H1 (cell line): Measurements from ENCODE around the gene WDR41. TPM values are rescaled to one million over a fixed set of nuclear protein-coding genes. Genes with fewer than 3 reads are reported as not detected.

Source experiments
- CTCF ChIA-PET: fragments of 300-600 bp; sonication (Branson Sonifier 250); formaldehyde crosslinking; loops from one replicate; lab custom pipeline; 2021; ENCODE audit not compliant: partially characterized antibody; lab: Charles Lee
- POLR2A ChIA-PET: fragments of 300-600 bp; sonication (Branson Sonifier 250); formaldehyde crosslinking; loops from one replicate; lab custom pipeline; 2021; ENCODE audit warnings: inconsistent platforms; ENCODE audit not compliant: partially characterized antibody; lab: Charles Lee
- DNase-seq, 2 experiments: peaks; one replicate each; pipeline versions ENCODE4 v3.0.0 to v3.0.0-alpha.2; 2010 to 2022; ENCODE audit warnings: low spot score in 2 of 2, low read depth in 1 of 2, mixed read lengths in 1 of 2
- FAIRE-seq: peaks from 2 replicates; lab custom pipeline; 2011; peaks lifted over from hg19 to GRCh38; lab: Jason Lieb, UNC
- H2AFZ ChIP-seq: 2 replicates; pipeline ENCODE4 v1.8.1; 2012; ENCODE audit warnings: low read length, inconsistent platforms
- H2AK5ac ChIP-seq: 2 replicates; pipeline ENCODE4 v1.6.1; 2013; ENCODE audit warnings: low read depth, low read length
- H2BK120ac ChIP-seq: replicated peaks from 2 replicates; pipeline ENCODE3; 2013; ENCODE audit warnings: low read depth, low read length, inconsistent platforms
- H2BK12ac ChIP-seq: 2 replicates; pipeline ENCODE4 v1.6.1; 2013; ENCODE audit warnings: low read depth, low read length
- H2BK15ac ChIP-seq: 2 replicates; pipeline ENCODE4 v1.6.1; 2013; ENCODE audit warnings: low read length
- H2BK20ac ChIP-seq: 2 replicates; pipeline ENCODE4 v1.6.1; 2013; ENCODE audit warnings: low read length
- H2BK5ac ChIP-seq: 2 replicates; pipeline ENCODE4 v1.6.1; 2013; ENCODE audit warnings: low read depth, low read length
- H3K14ac ChIP-seq: 2 replicates; pipeline ENCODE4 v1.6.1; 2013; ENCODE audit warnings: inconsistent platforms; ENCODE audit not compliant: insufficient read length
- H3K18ac ChIP-seq: 2 replicates; pipeline ENCODE4 v1.6.1; 2013; ENCODE audit warnings: low read length; ENCODE audit errors: extremely low read depth
- H3K23ac ChIP-seq: 2 replicates; pipeline ENCODE4 v1.6.1; 2013; ENCODE audit warnings: inconsistent platforms; ENCODE audit not compliant: insufficient read length
- H3K23me2 ChIP-seq: 2 replicates; pipeline ENCODE4 v1.6.1; 2013; ENCODE audit warnings: low read depth, low read length
- H3K27ac ChIP-seq: 2 replicates; pipeline ENCODE4 v1.6.1; 2011; ENCODE audit warnings: low read depth, low read length, inconsistent platforms
- H3K27me3 ChIP-seq, 4 experiments: replicated peaks in 1 of 4; 1 replicate in 1 of 4; 2 replicates in 3 of 4; pipeline versions ENCODE4 v1.6.1 to v1.8.1; 2011 to 2013; ENCODE audit warnings: low read length in 3 of 4, mild to moderate bottlenecking in 3 of 4, inconsistent platforms in 2 of 4, mixed read lengths in 2 of 4, moderate library complexity in 1 of 4; ENCODE audit not compliant: control insufficient read depth in 3 of 4, insufficient read depth in 3 of 4; ENCODE audit errors: extremely low read depth in 1 of 4
- H3K36me3 ChIP-seq, 4 experiments: 2 replicates each; pipeline versions ENCODE4 v1.6.1 to v1.8.1; 2011 to 2013; ENCODE audit warnings: mild to moderate bottlenecking in 4 of 4, low read length in 3 of 4, moderate library complexity in 2 of 4, control low read depth in 1 of 4, inconsistent platforms in 1 of 4; ENCODE audit not compliant: insufficient read depth in 4 of 4, control insufficient read depth in 2 of 4
- H3K4ac ChIP-seq: replicated peaks from 2 replicates; pipeline ENCODE3; 2013; ENCODE audit warnings: low read length, low read depth, mixed read lengths, inconsistent platforms; ENCODE audit not compliant: insufficient read length
- H3K4me1 ChIP-seq, 4 experiments: replicated peaks in 1 of 4; 1 replicate in 1 of 4; 2 replicates in 3 of 4; pipeline versions ENCODE4 v1.6.1 to v1.8.1; 2011 to 2013; ENCODE audit warnings: low read length in 3 of 4, inconsistent platforms in 2 of 4, mixed read lengths in 1 of 4; ENCODE audit not compliant: insufficient read depth in 4 of 4, control insufficient read depth in 3 of 4
- H3K4me2 ChIP-seq, 2 experiments: 2 replicates each; pipeline versions ENCODE4 v1.6.1 to v1.8.1; 2011 to 2013; ENCODE audit warnings: low read depth in 2 of 2, low read length in 2 of 2, control low read depth in 1 of 2, inconsistent platforms in 1 of 2, mild to moderate bottlenecking in 1 of 2; ENCODE audit not compliant: insufficient read depth in 1 of 2
- H3K4me3 ChIP-seq, 4 experiments: fragments of 200-600, 300-600 bp in 1 of 4; sonication (generic), shearing (Covaris generic), sonication (Bioruptor Twin) in 1 of 4; 2 replicates each; pipeline versions ENCODE4 v1.5.1 to v1.8.1; 2011 to 2016; ENCODE audit warnings: low read length in 4 of 4, low read depth in 3 of 4, control low read depth in 2 of 4, inconsistent platforms in 2 of 4, mild to moderate bottlenecking in 2 of 4, mixed read lengths in 1 of 4, moderate library complexity in 1 of 4; ENCODE audit not compliant: insufficient read depth in 2 of 4; ENCODE audit errors: extremely low read depth in 1 of 4
- H3K56ac ChIP-seq: replicated peaks from 2 replicates; pipeline ENCODE3; 2013; ENCODE audit warnings: low read depth, mild to moderate bottlenecking, mixed read lengths, low read length, inconsistent platforms; ENCODE audit not compliant: insufficient read length
- H3K79me1 ChIP-seq: 2 replicates; pipeline ENCODE4 v1.6.1; 2013; ENCODE audit warnings: low read depth, low read length, control low read depth
- H3K79me2 ChIP-seq, 2 experiments: 2 replicates each; pipeline versions ENCODE4 v1.6.1 to v1.8.1; 2012 to 2013; ENCODE audit warnings: low read length in 2 of 2, mild to moderate bottlenecking in 2 of 2, inconsistent platforms in 1 of 2; ENCODE audit not compliant: insufficient read depth in 2 of 2, control insufficient read depth in 1 of 2
- H3K9ac ChIP-seq, 4 experiments: replicated peaks in 1 of 4; 1 replicate in 1 of 4; 2 replicates in 3 of 4; pipeline versions ENCODE4 v1.6.1 to v1.8.1; 2011 to 2013; ENCODE audit warnings: low read depth in 3 of 4, low read length in 3 of 4, control low read depth in 2 of 4, mild to moderate bottlenecking in 2 of 4, moderate library complexity in 2 of 4, inconsistent platforms in 1 of 4; ENCODE audit errors: extremely low read depth in 1 of 4
- H3K9me3 ChIP-seq, 2 experiments: 2 replicates each; pipeline versions ENCODE4 v1.6.1 to v1.8.1; 2012 to 2013; ENCODE audit warnings: mild to moderate bottlenecking in 2 of 2, moderate library complexity in 2 of 2, control low read depth in 1 of 2, inconsistent platforms in 1 of 2, low read depth in 1 of 2, low read length in 1 of 2, mixed read lengths in 1 of 2; ENCODE audit not compliant: insufficient read depth in 2 of 2
- H4K20me1 ChIP-seq, 2 experiments: replicated peaks in 1 of 2; 2 replicates each; pipeline versions ENCODE3 to v1.8.1; 2011 to 2013; ENCODE audit warnings: inconsistent platforms in 2 of 2, low read length in 2 of 2, mild to moderate bottlenecking in 1 of 2; ENCODE audit not compliant: insufficient read depth in 2 of 2, control insufficient read depth in 1 of 2
- H4K5ac ChIP-seq: 2 replicates; pipeline ENCODE4 v1.6.1; 2013; ENCODE audit warnings: low read length, low read depth, mixed read lengths, inconsistent platforms; ENCODE audit not compliant: insufficient read length
- H4K8ac ChIP-seq: 2 replicates; pipeline ENCODE4 v1.8.0; 2013; ENCODE audit warnings: mild to moderate bottlenecking, moderate library complexity, low read length, inconsistent platforms; ENCODE audit not compliant: insufficient read depth; ENCODE audit errors: extremely low read depth
- H4K91ac ChIP-seq: replicated peaks from 2 replicates; pipeline ENCODE3; 2013; ENCODE audit warnings: low read length, mixed read lengths, inconsistent platforms; ENCODE audit not compliant: insufficient read length
- FOSL1 ChIP-seq: IDR thresholded peaks from 2 replicates; pipeline ENCODE4 v1.6.1; 2011; ENCODE audit warnings: mild to moderate bottlenecking, low read depth, low read length, moderate library complexity; ENCODE audit not compliant: insufficient read depth
- HDAC2 ChIP-seq, 2 experiments: fragments of 300-600 bp in 1 of 2; sonication (generic) in 1 of 2; IDR thresholded peaks; 2 replicates each; pipeline ENCODE4 v1.6.1; 2011 to 2012; ENCODE audit warnings: low read depth in 2 of 2, low read length in 2 of 2, mild to moderate bottlenecking in 2 of 2, moderate library complexity in 2 of 2, borderline replicate concordance in 1 of 2, inconsistent platforms in 1 of 2
- HDAC6 ChIP-seq: IDR thresholded peaks from one replicate; pipeline ENCODE4 v1.7.1; 2012; ENCODE audit warnings: low read depth, mild to moderate bottlenecking, inconsistent platforms, low read length, moderate library complexity
- JUND ChIP-seq: IDR thresholded peaks from 2 replicates; pipeline ENCODE4 v1.6.1; 2011; ENCODE audit warnings: mild to moderate bottlenecking, improper control_type of control experiment, low read length
- KDM4A ChIP-seq: IDR thresholded peaks from one replicate; pipeline ENCODE4 v1.7.1; 2012; ENCODE audit warnings: low read depth, mild to moderate bottlenecking, moderate library complexity, low read length, inconsistent platforms; ENCODE audit not compliant: severe bottlenecking
- MAX ChIP-seq: IDR thresholded peaks from 2 replicates; pipeline ENCODE4 v1.6.1; 2012; ENCODE audit warnings: inconsistent platforms
- POLR2A ChIP-seq, 2 experiments: IDR thresholded peaks; 1 replicate in 1 of 2; 2 replicates in 1 of 2; pipeline ENCODE4 v1.6.1; 2011; ENCODE audit warnings: low read depth in 2 of 2, low read length in 2 of 2, mild to moderate bottlenecking in 2 of 2; ENCODE audit errors: control extremely low read depth in 1 of 2
- RFX5 ChIP-seq: IDR thresholded peaks from 2 replicates; pipeline ENCODE4 v1.6.1; 2011; ENCODE audit warnings: low read depth, low read length, improper control_type of control experiment, borderline replicate concordance
- SIN3A ChIP-seq, 2 experiments: IDR thresholded peaks in 1 of 2; conservative IDR thresholded peaks in 1 of 2; 2 replicates each; pipeline ENCODE4 v1.6.1; 2011 to 2012; ENCODE audit warnings: low read length in 2 of 2, improper control_type of control experiment in 1 of 2, low read depth in 1 of 2, mild to moderate bottlenecking in 1 of 2
- WGBS, 2 experiments: shearing (Covaris generic) in 1 of 2; methylation state at CpG; one replicate each; pipeline versions ENCODE4 v1.1.6 to v1.1.7; 2013 to 2015; ENCODE audit warnings: low lambda C conversion rate in 2 of 2, mixed read lengths in 2 of 2, inconsistent platforms in 1 of 2, low coverage in 1 of 2, missing lambda C conversion rate in 1 of 2; ENCODE audit not compliant: insufficient replicate concordance in 2 of 2, insufficient coverage in 1 of 2, insufficient read length in 1 of 2; ENCODE audit errors: extremely low coverage in 1 of 2, missing lambda C conversion rate in 1 of 2; 5-methylcytosine and 5-hydroxymethylcytosine counted together
- polyA plus RNA-seq, 7 experiments: library from polyadenylated mRNA; depleted of rRNA in 3 of 7; stranded (reverse) in 5 of 7; unstranded in 2 of 7; fragments of >200 nt in 5 of 7; fragments of 200-250 nt in 2 of 7; gene quantifications; 1 replicate in 5 of 7; 2 replicates in 1 of 7; 4 replicates in 1 of 7; pipeline versions ENCODE4 v1.2.1 to v1.2.3, GENCODE V29; 2011 to 2013; ENCODE audit warnings: missing spikeins in 2 of 7, mixed read lengths in 2 of 7
- total RNA-seq: library from RNA; stranded (reverse); fragmentation: NEBNext Ultra II Directional; extraction: Animal tissue kit (Norgen Biotek cat#: 25700); gene quantifications from 2 replicates; pipeline ENCODE4 v1.2.1, GENCODE V29; 2021

Gene WDR41
- total and polyA plus RNA-seq, 2 of the 8 experiments (the other 6 are each of a cell fraction or from before 2014, with no cell fraction given): 16.4 to 44.9 TPM

GRCh38 chr5:77425420-77425819, 66.7 kb downstream of the WDR41 start:
- CTCF ChIA-PET: interaction anchor here (1.2 to 2.8 kb wide), 2 partner anchors 11 to 91 kb away, joined by 3 to 14 read pairs; no protein-coding TSS in a partner anchor
- no peaks in the 10 kb centered on the region for H3K4me1 ChIP-seq
- no peak for FAIRE-seq

More at GRCh38 chr5:77425420-77425819, 66.7 kb downstream of the WDR41 start:
- Histone ChIP-seq H3K27me3 (no peaks in the 10 kb centered on the region), H2AK5ac (no peak overlapping the region), H3K56ac (no peak overlapping the region), H2BK5ac (no peak overlapping the region), H3K79me1 (no peaks in the 10 kb centered on the region), H2BK15ac (no peak overlapping the region), H2BK120ac (no peak overlapping the region), H3K14ac (no peak overlapping the region), H2BK20ac (no peak overlapping the region), H3K4me3 (no peak overlapping the region), H4K91ac (no peak overlapping the region), H3K36me3 (peaks cover 0 to 4% (median 1%) of the 10 kb centered on the region in 4 experiments; a peak in 1 of 8 replicates), H2AFZ (no peak overlapping the region), H3K4ac (no peak overlapping the region), H4K20me1 (no peaks in the 10 kb centered on the region), H3K23ac (no peak overlapping the region), H3K4me2 (no peak overlapping the region), H3K9ac (no peak overlapping the region), H3K18ac (no peak overlapping the region), H4K5ac (no peak overlapping the region), H3K9me3 (no peaks in the 10 kb centered on the region), H3K27ac (no peak overlapping the region), H3K23me2 (no peaks in the 10 kb centered on the region), H4K8ac (no peak overlapping the region), H2BK12ac (no peak overlapping the region), H3K79me2 (no peaks in the 10 kb centered on the region)
- WGBS, 2 experiments: 87% methylated on average over 5 of the region's 5 CpGs; no CpG with 5 or more reads in 1 of the 2 experiments
- no peak for TF ChIP-seq SIN3A (conservative IDR thresholded peaks at IDR 0.05 in 1 of 2, IDR thresholded peaks at IDR 0.05 in 1 of 2; ENCODE audit: low read depth in 1 of 2, low read length in 2 of 2)
- TF ChIP-seq POLR2A (IDR thresholded peaks at IDR 0.05; ENCODE audit: control extremely low read depth in 1 of 2, low read depth in 2 of 2, low read length in 2 of 2): no peak
- no peak for TF ChIP-seq HDAC6
- no peak for TF ChIP-seq MAX
- no peak for TF ChIP-seq KDM4A
- no peak for TF ChIP-seq FOSL1
- TF ChIP-seq HDAC2 (IDR thresholded peaks at IDR 0.05; ENCODE audit: borderline replicate concordance in 1 of 2, low read depth in 2 of 2, low read length in 2 of 2): no peak
- no peak for TF ChIP-seq JUND
- TF ChIP-seq RFX5: no peak
- no peak for DNase-seq
- POLR2A ChIA-PET: no interaction called here
